Stimulated activated CD8-positive, alpha-beta memory T cell treated with anti-CD3 and anti-CD28 coated beads, Interleukin-4, amount 100 ng/mL, for 1 hour (primary cell): ENCODE data around the gene NPAS3.

Experiments
- DNase-seq, 2 donors: peaks; one replicate each; pipeline ENCODE4 v3.0.0-alpha.2; 2020; ENCODE audit warnings: low read depth in 2 of 2, low spot score in 1 of 2

Gene NPAS3

GRCh38 chr14:33010495-33010894 is 71.8 kb downstream of the NPAS3 start:
- no peak for DNase-seq

DNA sequence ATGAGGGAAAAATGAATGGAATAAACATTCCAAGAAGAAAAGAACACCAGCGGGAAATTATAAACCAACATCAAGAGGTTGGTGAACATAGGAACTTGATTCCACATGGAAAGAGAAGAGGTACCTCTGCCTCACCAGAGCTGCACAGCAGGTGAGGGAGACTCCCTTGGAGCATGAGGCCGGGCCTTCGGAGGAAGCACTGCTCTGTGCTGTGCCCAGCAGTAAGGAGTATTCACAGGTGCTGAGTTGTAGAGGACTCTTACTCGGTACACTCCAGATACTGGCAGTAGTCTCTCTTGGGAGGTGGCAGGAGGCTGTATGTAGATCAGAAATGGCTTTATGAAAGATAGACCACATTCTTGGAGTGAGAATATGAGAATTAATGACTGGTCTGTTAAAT is 76.0 kb downstream of the NPAS3 start:
- DNase-seq: no peak

GRCh38 chr14:33016613-33017012 is 77.9 kb downstream of the NPAS3 start:
- no peak for DNase-seq

GRCh38 chr14:33017016-33017415 is 78.3 kb downstream of the NPAS3 start:
- DNase-seq: no peak

GRCh38 chr14:33019346-33019745 is 80.7 kb downstream of the NPAS3 start:
- DNase-seq: no peak

DNA sequence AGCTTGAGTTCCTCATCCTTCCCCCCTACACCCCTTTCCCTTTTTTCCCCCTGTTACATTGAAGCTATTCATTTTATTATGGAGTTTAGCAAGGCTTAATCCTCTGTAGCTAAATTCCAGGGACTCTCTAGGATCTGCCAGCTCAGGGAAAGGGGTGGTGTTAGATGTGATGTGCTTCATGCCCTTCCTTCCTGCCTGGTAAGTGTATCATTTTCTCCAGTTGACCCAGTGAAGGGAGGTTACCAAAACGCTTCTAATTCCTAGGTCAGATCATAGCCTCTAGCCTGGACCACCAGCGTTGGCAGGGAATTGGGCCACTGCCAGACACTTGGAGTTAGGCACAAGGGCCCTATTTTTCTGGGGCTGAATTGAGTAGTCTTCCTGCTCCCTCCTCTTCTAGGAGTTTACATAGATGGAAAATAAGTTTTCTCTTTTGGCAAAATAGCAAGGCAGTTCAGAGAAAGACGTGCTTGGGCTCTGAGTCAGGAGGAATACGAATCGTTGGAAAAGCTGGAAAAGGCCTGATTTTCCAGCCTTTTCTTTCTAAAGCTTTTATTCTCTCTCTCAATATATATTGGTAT is 88.3 kb downstream of the NPAS3 start:
- no peak for DNase-seq

DNA sequence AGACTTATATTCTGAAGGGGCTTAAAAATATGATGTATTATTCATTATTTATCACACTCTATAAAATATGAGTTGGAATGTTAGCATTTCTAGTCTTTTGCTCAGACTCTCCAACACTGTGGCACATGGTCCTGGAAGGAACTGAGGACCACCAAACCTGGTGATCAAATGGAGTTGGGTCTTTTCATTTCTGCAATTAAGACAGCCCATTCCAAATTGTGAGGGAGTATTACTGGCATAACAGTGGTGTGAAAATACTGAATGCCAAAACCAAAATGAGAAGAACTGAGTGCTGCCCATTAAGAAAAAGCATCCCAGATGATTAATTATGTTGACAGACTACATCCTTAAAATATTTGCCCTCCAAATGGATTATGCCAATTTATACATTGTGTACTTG is 90.8 kb downstream of the NPAS3 start:
- no peak for DNase-seq

DNA sequence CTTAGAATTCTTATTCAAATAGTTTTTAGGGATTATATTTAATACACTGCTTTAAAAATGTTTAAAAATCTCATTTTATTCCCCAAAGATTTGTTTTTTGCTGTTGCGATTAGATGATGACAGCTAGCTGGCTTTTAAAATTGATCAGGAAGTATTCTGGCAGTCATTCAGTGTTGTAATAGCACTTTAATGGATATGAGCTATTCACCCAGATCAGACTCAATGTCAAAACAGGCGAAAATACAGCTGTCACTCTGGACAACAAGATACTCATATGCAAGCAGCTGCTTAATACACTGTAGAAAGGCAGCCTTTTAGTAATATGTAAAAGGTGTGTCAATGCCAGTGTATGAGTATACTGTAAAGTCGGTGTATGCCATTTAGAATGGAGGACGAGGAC is 91.7 kb downstream of the NPAS3 start:
- no peak for DNase-seq

- no peak for DNase-seq
Measured at GRCh38 chr14:33035416-33036194, 96.9 kb downstream of the NPAS3 start.

- DNase-seq: no peak
Measured at GRCh38 chr14:33039311-33039710, 100.6 kb downstream of the NPAS3 start.

- DNase-seq: no peak
Measured at GRCh38 chr14:33040372-33041140, 101.9 kb downstream of the NPAS3 start.

DNA sequence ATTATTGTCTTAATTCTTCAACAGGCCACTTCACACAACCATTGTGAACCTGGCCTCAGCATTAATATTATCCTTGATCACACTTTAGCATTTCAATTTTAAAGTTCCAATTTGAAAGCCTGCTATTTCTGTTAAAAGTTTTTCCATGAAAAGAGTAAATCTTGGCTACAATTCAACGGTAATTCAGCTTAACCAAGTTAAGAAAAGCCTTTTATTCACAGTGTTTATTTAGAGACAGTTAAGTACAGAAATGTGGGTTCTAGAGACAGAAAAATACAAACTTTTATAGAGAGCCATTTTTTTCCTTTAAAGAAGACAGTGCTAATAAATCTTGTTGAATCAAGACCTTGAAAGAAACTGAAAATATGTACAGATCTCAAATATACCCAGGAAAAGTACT is 103.9 kb downstream of the NPAS3 start:
- DNase-seq: no peak

GRCh38 chr14:33045760-33046159 is 107.1 kb downstream of the NPAS3 start:
- no peak for DNase-seq

- no peak for DNase-seq
Measured at GRCh38 chr14:33052943-33053342, 114.3 kb downstream of the NPAS3 start.

DNA sequence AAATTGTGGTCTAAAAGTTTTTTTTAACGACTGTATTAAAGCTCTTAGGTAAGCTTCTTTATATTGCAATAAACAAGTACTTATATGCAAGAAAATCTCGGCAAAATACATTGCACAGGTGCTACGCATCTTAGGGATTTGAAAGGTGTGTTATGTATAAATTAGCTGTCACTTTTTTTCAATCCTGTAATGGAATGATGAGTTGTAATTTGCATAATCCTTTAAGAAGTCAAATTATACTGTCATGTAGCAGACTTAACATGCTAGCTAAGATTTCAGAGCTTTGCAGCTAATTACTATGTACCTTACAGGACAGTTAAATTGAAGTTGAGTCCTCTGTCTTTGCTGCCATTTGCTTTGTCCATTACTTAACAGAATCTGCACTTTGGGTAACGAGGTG is 117.5 kb downstream of the NPAS3 start:
- no peak for DNase-seq

DNA sequence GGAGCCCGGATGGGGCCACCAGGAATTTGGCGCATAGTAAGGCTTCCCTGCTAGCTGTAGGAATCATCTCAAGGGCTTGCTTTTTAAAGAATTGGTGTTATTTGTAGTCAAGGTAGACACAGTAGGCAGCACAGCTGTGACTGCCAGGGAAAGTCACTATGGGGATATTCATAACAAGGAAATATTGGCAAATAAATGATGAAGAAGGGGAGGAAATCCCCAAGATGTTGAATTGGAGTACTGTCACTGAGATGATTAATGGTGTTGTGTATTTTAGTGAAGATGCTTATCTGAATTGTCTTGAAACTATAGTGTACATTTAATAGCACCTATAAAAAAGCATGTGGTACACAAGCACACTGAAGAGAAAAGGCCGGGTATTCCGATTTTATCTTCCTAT is 118.9 kb downstream of the NPAS3 start:
- DNase-seq: no peak

GRCh38 chr14:33061667-33062325 is 123.1 kb downstream of the NPAS3 start:
- DNase-seq: no peak

GRCh38 chr14:33062476-33062875 is 123.8 kb downstream of the NPAS3 start:
- no peak for DNase-seq

GRCh38 chr14:33062881-33063280 is 124.2 kb downstream of the NPAS3 start:
- DNase-seq: no peak

GRCh38 chr14:33063521-33063920 is 124.8 kb downstream of the NPAS3 start:
- DNase-seq: no peak

DNA sequence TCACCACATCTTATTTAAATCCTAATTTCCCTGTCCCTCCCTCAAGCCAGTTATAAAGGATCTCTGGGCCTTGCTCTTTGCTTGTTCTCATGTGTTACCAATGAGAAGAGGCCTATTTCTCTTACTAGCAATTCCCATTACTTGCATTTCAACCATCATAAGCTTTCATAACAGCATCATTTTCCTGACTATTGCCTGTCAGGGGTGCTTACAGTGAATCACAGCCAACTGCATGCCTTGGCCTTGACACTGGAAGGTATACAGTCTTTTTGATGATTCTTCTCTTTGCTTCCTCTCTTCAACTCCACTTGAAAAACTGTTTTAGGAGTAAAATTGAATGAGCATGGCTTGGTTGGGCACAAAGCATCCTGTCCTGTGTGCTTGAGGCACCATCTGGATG is 127.0 kb downstream of the NPAS3 start:
- DNase-seq: no peak

DNA sequence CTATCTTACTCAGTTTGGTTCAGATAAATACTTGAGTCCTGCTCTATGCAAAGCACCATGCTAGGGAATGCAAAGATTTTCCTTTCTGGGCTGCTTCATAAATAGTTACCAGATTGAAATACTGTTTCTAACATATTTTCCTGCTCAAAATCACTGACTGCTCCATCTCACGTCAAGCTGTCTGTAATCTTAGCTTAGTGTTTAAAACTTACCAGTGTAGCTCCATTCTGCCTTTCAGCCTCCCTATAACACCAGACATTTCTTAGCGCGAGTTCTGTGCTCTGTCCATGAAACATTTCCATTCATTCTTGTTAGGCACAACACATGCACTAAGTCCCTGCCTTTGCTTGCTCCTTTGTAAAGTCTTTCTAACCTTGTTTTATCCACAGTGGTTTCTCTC is 129.4 kb downstream of the NPAS3 start:
- DNase-seq: no peak
